GM18951 (cell line): Measurements from ENCODE around the gene POU4F1.
"Not testable (repeated sequence)": the region's sequence is repeated elsewhere in the genome, so short reads cannot be mapped to it uniquely, and the experiment has no call there.

Experiments used
- POLR2A ChIP-seq: IDR thresholded peaks from 4 replicates; pipeline ENCODE4 v1.6.1; 2011; ENCODE audit warnings: mild to moderate bottlenecking; ENCODE audit not compliant: insufficient read length, insufficient read depth; ENCODE audit errors: extremely low read depth
- in situ Hi-C: fragments of 300-500 bp; cut with MboI; formaldehyde crosslinking; loops from one replicate; pipeline ENCODE4 v1.12.0; 2022; ENCODE audit warnings: low sequenced_read_pairs, mixed read lengths, inconsistent platforms; ENCODE audit not compliant: unreplicated experiment

Gene POU4F1, protein sequence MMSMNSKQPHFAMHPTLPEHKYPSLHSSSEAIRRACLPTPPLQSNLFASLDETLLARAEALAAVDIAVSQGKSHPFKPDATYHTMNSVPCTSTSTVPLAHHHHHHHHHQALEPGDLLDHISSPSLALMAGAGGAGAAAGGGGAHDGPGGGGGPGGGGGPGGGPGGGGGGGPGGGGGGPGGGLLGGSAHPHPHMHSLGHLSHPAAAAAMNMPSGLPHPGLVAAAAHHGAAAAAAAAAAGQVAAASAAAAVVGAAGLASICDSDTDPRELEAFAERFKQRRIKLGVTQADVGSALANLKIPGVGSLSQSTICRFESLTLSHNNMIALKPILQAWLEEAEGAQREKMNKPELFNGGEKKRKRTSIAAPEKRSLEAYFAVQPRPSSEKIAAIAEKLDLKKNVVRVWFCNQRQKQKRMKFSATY

GRCh38 chr13:78603240-78603957 lies at the start of gene POU4F1:
Gene POU4F1 (minus strand): TSS chr13:78603552. CDS start chr13:78603326, 226 bp downstream.
- no peak for TF ChIP-seq POLR2A
- in situ Hi-C loops, result no loop called here

- TF ChIP-seq POLR2A, result no peak
- in situ Hi-C loops, result no loop called here
Measured at GRCh38 chr13:78652651-78653050, 49.3 kb upstream of the POU4F1 start.

DNA sequence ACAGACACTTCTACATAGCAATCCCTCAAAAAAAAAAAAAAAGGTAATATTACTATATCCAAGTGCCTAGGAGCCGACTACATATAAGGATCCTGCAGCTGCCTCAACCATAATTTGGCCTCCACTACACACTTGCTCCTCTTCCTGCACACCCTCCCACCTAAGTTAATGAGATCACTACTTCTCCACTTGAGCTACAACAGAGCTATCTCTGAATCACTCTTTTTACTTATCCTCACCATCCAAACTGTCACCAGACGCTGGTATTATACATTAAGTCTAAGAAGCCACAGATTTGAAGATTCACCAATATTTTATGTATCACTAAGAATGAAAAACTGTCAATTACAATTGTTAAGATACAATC lies 47.3 kb upstream of the POU4F1 start:
- in situ Hi-C loops, result no loop called here
- TF ChIP-seq POLR2A, result no peak

GRCh38 chr13:78649997-78650716 lies 46.8 kb upstream of the POU4F1 start:
- no peak for TF ChIP-seq POLR2A
- in situ Hi-C loops, result no loop called here

DNA sequence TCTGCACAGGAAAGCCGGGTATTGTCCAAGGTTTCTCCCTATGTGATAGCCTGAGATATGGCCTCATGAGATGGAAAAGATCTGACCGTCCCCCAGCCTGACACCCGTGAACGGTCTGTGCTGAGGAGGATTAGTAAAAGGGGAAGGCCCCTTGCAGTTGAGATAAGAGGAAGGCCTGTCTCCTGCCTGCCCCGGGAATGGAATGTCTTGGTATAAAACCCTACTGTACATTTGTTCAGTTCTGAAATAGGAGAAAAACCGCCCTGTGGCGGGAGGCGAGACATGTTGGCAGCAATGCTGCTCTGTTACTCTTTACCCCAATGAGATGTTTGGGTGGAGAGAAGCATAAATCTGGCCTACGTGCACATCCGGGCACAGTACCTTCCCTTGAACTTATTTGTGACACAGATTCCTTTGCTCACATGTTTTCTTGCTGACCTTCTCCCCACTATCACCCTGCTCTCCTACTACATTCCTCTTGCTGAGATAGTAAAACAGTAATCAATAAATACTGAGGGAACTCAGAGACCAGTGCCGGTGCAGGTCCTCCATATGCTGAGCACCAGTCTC lies 43.8 kb upstream of the POU4F1 start:
- in situ Hi-C loops, result not testable (repeated sequence)

- in situ Hi-C loops, result no loop called here
- TF ChIP-seq POLR2A, result no peak
Measured at GRCh38 chr13:78638216-78638615, 34.9 kb upstream of the POU4F1 start.

DNA sequence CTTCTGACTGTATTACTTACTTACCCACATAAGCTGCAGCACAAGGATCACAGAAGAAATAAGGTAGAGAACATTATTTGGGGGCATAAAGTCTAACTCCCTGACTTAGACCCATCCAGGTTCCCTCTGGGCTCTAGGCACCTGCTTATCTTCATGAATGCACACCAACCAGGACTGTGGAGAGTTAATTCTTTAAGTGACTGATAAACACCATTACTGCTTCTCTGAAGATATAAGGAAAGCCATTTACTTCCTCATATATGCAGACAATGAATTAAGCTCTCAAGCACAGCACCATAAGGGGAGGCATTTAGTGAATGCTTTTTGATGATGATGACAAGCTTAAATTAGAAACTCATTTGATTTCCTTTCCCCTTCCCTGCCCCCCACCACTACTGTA lies 33.1 kb upstream of the POU4F1 start:
- in situ Hi-C loops, result no loop called here
- TF ChIP-seq POLR2A, result no peak

DNA sequence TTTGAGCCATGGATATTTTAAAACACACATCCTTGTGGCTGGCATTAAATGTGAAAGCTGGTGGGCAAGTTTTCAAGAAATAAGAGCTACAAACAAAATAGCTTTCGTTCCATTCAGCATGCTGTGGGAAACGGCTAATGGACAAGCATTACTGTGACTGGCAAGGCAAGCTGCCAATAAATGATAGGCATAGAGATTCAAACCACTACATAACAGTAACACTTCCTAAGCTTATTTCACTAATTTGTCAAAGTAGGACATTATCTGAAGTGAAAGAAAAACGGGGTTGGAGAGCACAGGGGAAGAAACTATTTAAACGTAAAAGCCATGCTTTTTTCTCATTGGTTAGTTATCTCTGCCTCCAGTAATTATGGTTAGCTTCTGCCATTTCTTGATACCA lies 29.6 kb upstream of the POU4F1 start:
- in situ Hi-C loops, result no loop called here
- TF ChIP-seq POLR2A, result no peak

GRCh38 chr13:78631077-78631476 lies 27.7 kb upstream of the POU4F1 start:
- in situ Hi-C loops, result no loop called here
- TF ChIP-seq POLR2A, result no peak

DNA sequence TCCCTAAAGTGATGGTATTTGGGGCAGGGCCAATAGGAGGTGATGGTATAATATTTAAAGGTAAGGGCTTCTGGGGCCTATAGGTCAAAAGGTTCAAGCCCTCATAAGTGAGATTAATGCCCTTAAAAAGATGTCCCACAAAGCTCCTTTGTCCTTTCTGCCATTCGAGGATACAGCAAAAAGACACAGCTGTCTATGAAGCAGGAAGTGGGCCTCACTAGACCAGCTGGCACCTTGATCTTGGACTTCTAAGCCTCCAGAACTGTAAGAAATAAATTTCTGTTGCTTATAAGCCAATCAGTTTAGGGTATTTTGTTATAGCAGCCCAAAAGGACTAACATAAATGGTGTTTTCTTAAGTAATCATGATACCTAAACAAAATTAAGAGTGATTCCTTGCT lies 27.2 kb upstream of the POU4F1 start:
- TF ChIP-seq POLR2A, result no peak
- in situ Hi-C loops, result no loop called here

DNA sequence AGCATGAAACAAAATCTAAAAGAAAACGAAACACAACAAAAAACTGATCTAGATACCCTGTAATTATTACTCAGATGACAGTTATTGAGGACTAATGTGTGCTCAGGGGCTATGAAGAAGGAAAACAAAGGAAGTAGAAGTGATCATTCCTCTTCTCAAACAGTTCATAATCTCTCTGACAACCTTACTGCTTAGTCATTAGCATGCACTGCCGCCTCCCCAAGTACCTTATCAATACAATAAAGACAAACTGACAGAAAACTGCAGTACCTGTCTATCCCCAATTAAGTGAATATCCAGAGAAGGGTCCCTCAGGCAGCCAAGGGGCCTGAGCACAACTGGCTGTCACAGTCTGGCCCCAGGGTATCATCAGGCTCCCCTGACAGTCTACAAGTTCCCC lies 22.0 kb upstream of the POU4F1 start:
- no peak for TF ChIP-seq POLR2A
- in situ Hi-C loops, result no loop called here

DNA sequence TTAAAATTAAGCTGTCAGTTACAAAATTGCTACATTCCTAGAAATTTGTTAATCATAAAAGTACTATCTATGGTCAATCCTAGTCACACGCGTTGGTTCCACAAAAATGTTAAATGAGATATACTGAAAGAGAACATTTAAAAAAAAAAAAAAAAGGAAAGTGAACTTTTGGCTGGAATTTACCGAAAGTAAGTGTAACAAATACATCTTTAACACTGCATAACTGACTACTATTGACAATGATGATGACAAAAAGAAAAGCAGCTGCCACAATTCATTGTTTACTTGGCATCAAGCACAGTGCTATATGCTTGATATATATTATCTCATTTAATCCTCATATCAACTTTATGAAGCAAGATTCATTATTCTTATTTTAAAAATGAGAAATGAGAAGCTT lies 19.8 kb upstream of the POU4F1 start:
- TF ChIP-seq POLR2A, result no peak
- in situ Hi-C loops, result no loop called here

DNA sequence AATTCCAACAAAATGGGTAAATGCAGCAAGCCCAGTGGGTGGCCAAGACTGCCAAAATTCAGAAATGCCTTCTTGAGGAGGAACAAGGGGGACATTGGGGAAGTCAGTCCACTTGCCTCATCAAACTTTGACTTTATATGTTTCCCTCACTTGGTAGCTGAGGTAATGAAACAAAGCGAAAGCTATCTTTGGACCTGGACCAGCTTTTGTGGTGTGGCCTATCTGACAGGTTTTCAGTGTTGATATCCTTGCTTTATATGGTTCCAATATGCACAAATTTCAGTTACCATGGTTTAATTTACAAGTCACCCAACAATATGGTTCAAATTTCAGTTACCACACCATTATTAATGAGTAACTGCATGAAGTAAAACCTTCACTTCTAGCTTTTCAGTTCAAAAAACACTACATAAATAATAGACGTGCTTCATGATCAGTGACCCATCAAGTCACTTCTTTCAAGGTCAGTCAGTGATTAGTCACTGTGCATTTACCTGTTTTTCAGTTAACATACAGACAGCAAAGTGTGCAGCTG lies 17.7 kb upstream of the POU4F1 start:
- TF ChIP-seq POLR2A, result no peak
- in situ Hi-C loops, result no loop called here
